Erythroblast (primary cell): ENCODE results near the gene CELSR2.

Source experiments
- DNase-seq, 2 experiments: peaks; one replicate each; lab custom pipeline; 2025; lab: John Stamatoyannopoulos, UW
- GATA1 ChIP-seq: IDR thresholded peaks from 2 replicates; pipeline ENCODE4 v1.6.1; 2011; ENCODE audit warnings: low read depth, mild to moderate bottlenecking, control low read depth, low read length, moderate library complexity
- POLR2A ChIP-seq: IDR thresholded peaks from 2 replicates; pipeline ENCODE4 v1.6.1; 2011; ENCODE audit warnings: mild to moderate bottlenecking, low read length

Gene CELSR2

DNA sequence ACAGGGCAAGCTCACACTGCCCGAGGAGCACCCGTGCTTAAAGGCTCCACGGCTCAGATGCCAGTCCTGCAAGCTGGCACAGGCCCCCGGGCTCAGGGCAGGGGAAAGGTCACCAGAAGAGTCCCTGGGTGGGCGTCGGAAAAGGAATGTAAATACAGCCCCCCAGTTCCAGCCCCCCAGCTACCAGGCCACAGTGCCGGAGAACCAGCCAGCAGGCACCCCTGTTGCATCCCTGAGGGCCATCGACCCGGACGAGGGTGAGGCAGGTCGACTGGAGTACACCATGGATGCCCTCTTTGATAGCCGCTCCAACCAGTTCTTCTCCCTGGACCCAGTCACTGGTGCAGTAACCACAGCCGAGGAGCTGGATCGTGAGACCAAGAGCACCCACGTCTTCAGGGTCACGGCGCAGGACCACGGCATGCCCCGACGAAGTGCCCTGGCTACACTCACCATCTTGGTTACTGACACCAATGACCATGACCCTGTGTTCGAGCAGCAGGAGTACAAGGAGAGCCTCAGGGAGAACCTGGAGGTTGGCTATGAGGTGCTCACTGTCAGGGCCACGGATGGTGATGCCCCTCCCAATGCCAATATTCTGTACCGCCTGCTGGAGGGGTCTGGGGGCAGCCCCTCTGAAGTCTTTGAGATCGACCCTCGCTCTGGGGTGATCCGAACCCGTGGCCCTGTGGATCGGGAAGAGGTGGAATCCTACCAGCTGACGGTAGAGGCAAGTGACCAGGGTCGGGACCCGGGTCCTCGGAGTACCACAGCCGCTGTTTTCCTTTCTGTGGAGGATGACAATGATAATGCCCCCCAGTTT is 1.3 kb downstream of the CELSR2 start:
- no peak for DNase-seq
- TF ChIP-seq GATA1 (no peak), POLR2A (no peak)

DNA sequence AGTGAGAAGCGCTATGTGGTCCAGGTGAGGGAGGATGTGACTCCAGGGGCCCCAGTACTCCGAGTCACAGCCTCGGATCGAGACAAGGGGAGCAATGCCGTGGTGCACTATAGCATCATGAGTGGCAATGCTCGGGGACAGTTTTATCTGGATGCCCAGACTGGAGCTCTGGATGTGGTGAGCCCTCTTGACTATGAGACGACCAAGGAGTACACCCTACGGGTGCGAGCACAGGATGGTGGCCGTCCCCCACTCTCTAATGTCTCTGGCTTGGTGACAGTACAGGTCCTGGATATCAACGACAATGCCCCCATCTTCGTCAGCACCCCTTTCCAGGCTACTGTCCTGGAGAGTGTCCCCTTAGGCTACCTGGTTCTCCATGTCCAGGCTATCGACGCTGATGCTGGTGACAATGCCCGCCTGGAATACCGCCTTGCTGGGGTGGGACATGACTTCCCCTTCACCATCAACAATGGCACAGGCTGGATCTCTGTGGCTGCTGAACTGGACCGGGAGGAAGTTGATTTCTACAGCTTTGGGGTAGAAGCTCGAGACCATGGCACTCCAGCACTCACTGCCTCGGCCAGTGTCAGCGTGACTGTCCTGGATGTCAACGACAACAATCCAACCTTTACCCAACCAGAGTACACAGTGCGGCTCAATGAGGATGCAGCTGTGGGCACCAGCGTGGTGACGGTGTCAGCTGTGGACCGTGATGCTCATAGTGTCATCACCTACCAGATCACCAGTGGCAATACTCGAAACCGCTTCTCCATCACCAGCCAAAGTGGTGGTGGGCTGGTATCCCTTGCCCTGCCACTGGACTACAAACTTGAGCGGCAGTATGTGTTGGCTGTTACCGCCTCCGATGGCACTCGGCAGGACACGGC is 2.2 kb downstream of the CELSR2 start:
- no peak for TF ChIP-seq POLR2A
- TF ChIP-seq GATA1: no peak
- DNase-seq: no peak

DNA sequence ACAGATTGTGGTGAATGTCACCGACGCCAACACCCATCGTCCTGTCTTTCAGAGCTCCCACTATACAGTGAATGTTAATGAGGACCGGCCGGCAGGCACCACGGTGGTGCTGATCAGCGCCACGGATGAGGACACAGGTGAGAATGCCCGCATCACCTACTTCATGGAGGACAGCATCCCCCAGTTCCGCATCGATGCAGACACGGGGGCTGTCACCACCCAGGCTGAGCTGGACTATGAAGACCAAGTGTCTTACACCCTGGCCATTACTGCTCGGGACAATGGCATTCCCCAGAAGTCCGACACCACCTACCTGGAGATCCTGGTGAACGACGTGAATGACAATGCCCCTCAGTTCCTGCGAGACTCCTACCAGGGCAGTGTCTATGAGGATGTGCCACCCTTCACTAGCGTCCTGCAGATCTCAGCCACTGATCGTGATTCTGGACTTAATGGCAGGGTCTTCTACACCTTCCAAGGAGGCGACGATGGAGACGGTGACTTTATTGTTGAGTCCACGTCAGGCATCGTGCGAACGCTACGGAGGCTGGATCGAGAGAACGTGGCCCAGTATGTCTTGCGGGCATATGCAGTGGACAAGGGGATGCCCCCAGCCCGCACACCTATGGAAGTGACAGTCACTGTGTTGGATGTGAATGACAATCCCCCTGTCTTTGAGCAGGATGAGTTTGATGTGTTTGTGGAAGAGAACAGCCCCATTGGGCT is 3.0 kb downstream of the CELSR2 start:
- TF ChIP-seq GATA1: no peak
- TF ChIP-seq POLR2A: no peak
- no peak for DNase-seq

DNA sequence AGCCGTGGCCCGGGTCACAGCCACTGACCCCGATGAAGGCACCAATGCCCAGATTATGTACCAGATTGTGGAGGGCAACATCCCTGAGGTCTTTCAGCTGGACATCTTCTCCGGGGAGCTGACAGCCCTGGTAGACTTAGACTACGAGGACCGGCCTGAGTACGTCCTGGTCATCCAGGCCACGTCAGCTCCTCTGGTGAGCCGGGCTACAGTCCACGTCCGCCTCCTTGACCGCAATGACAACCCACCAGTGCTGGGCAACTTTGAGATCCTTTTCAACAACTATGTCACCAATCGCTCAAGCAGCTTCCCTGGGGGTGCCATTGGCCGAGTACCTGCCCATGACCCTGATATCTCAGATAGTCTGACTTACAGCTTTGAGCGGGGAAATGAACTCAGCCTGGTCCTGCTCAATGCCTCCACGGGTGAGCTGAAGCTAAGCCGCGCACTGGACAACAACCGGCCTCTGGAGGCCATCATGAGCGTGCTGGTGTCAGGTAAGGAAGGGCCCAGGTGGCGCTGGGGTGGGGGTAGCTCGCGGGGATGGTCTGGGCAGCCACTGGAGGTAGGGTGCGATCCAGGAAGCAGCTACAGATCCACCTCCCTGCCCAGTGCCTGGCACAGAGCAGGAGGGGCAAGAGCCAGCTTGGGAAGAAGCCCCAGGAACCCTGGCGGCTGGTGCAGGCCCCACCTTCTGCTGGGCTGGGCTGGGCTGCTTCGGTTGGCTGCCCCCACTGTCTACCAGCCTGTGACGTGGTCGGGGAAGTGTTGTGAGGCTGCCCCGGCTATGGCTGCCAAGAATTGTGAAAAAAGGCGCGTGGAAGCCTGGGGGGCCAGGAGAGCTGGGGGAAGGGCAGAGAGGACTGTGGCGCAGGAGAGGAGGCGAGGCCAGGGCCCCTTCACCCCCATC is 3.8 kb downstream of the CELSR2 start:
- peak; percentile 8 to 15 for DNase-seq
- TF ChIP-seq GATA1 (no peak), POLR2A (no peak)

DNA sequence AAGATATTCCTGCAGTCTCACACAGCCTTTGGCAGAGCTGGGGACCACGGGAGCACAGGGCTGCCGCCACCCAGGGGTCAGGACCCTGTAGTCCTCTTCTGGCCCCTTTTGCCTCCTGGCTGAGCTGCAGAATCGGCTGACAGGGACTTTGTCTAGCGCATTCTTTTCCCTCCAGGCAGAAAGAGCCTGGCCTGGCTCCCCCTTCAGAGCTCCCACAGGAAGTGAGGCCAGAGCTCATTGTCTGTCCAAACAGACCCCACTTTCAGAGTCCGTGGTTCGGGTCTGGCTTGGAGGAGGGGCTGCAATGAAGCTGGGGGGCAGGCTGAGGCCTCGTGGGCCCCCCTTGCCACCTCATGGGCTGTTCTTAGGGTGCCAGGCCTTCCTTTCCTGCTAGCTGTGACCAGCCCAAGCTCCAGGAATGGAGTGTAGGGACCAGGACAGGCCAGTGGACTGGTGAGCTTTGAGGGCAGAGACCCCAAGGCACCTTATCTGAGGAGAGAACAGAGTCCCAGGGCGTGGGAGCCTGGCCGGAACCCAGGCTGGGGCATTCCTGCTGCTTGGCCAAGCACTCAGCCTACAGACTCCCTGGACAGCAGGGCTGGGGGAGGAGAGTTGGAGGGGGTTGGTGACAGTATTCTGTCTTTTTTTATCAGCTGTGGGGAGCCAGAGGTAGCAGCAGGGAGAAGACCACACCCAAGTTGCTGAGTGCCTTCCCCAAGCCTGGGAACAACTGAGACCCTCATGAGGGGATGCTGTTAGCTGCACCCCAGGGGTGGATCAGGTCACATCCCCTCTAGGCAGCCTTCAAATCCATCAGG is 4.7 kb downstream of the CELSR2 start:
- TF ChIP-seq GATA1 (no peak), POLR2A (no peak)
- peak; percentile 30 to 33 for DNase-seq

DNA sequence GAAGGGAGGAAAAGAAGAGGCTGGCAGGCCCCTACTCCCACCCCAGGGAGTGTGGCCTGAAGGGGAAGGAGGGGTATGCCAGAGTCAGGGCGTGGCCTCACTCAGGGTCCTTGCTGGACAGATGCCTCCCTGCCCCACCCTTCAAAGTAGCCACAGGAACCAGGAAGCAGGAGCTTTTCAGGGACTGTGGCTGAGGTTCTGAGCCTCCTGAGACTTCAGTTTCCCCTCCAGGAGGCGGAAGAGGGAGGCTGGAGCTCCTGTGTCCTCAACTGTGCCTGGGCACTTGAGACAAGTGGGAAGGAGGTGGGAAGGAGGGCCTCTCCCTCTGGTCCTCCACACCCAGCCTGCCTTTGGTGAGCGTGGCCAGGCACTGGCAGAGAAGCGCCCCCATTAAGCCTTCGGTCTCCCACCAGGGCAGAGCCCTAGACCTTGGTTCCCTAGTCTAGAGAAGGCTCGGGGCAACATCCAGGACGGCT is 5.3 kb downstream of the CELSR2 start:
- TF ChIP-seq POLR2A (no peak), GATA1 (no peak)
- DNase-seq: no peak

DNA sequence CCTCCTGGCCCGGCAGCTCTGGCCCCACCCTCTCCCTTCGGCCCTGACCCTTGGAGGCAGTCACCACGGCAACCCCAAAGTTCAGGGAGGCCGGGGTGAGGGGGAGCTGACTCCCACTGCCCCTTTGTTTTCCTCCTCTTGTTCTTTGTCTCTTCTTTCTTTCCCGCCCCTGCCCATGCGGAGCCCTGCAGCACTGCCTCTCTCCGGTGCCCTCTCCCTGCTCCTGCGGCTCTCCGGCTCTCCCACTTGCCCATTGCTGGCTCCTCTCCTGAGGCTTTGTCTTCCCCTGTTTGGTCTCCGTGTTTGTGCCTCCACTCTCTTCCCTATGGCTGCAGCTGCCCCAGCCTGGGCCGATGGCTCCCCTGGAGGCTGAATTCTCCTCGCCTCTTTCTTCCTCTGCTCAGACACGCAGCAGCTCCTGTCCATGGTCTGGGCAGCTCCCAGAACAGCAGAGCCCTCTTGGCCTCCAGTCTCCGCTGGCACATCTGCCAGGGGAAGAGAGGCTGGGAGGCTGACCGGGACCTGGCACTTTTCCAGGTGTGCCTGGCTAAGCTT is 5.8 kb downstream of the CELSR2 start:
- TF ChIP-seq POLR2A (no peak), GATA1 (no peak)
- DNase-seq: no peak

DNA sequence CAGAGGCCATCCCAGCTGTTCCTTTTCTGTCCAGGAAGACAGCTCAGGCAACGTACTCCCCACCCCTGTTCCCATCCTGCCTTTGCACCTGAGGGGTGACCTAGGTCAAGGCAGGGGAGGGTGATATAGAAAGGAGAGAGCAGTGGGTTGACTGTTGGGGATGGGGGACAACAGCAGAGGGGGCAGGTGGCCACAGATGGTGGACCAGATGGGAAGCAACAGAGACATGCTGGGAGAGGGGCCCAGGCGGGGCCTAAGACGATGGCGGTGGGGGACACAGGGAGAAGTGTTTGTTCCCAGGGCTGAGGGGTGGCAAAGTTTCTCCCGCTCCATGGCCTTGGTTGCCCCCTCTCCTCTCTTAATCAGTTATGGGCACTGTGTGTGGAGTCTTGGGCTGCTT is 6.3 kb downstream of the CELSR2 start:
- DNase-seq: no peak
- TF ChIP-seq GATA1 (no peak), POLR2A (no peak)

DNA sequence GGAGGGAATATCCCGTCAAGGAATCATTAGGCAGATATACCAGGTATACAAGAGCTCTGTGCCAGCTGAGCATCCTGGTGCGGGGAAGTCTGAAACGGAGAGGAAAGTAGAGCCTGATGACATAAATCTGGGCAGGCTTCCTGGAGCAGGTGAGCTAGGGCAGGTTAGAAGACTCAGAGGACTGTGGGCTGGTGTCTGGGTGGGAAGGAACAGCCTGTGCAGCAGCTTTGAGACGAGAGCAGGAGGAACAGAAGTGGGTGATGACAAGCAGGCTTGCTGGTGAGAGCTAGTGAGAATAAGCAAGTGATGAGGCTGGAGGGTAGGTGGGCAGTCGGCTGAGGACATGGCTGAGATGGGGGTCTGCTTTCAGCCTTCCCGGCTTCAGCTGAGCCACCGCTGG is 6.7 kb downstream of the CELSR2 start:
- no peak for TF ChIP-seq GATA1
- TF ChIP-seq POLR2A: no peak

DNA sequence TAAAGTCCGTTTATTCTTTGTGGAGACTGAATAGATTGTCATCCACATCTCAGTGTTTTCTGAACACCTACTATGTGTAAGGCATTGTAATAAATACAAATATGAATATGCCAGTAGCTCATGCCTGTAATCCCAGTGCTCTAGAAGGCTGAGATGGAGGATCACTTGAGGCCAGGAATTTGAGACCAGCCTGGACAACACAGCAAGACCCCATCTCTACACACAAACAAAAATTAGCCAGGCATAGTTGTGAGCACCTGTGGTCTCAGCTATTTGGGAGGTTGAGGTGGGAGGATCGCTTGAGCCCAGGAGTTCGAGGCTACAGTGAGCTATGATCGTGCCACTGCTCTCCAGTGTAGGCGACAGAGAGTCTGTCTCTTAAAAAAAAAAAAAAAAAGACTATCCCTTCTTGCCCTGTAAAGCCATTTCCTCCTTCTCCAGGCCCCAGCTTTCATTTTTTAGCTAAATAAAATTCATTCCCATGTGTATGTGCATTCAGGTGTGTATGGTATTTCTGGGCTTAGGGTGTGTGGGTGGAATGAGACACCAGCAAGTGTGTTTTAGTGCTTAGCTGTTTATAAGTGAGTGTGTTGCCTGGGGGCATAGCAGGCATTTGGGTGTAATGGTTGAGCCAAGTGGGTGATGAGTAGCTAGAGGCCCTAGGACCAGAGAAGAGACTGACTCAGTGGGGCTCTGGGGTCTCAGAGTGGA is 7.8 kb downstream of the CELSR2 start:
- DNase-seq: no peak
- TF ChIP-seq GATA1 (no peak), POLR2A (no peak)

More for the DNA sequence above, 6.7 kb downstream of the CELSR2 start:
- DNase-seq: no peak
